H1 (cell line): ENCODE results near the gene HIBADH. TPM values are rescaled to one million over a fixed set of nuclear protein-coding genes. Genes with fewer than 3 reads are reported as not detected.

Experiments
- CTCF ChIA-PET: fragments of 300-600 bp; sonication (Branson Sonifier 250); formaldehyde crosslinking; loops from one replicate; lab custom pipeline; 2021; ENCODE audit not compliant: partially characterized antibody; lab: Charles Lee
- POLR2A ChIA-PET: fragments of 300-600 bp; sonication (Branson Sonifier 250); formaldehyde crosslinking; loops from one replicate; lab custom pipeline; 2021; ENCODE audit warnings: inconsistent platforms; ENCODE audit not compliant: partially characterized antibody; lab: Charles Lee
- DNase-seq, 2 experiments: peaks; one replicate each; pipeline versions ENCODE4 v3.0.0 to v3.0.0-alpha.2; 2010 to 2022; ENCODE audit warnings: low spot score in 2 of 2, low read depth in 1 of 2, mixed read lengths in 1 of 2
- FAIRE-seq: peaks from 2 replicates; lab custom pipeline; 2011; peaks lifted over from hg19 to GRCh38; lab: Jason Lieb, UNC
- H2AFZ ChIP-seq: 2 replicates; pipeline ENCODE4 v1.8.1; 2012; ENCODE audit warnings: low read length, inconsistent platforms
- H2AK5ac ChIP-seq: 2 replicates; pipeline ENCODE4 v1.6.1; 2013; ENCODE audit warnings: low read depth, low read length
- H2BK120ac ChIP-seq: replicated peaks from 2 replicates; pipeline ENCODE3; 2013; ENCODE audit warnings: low read depth, low read length, inconsistent platforms
- H2BK12ac ChIP-seq: 2 replicates; pipeline ENCODE4 v1.6.1; 2013; ENCODE audit warnings: low read depth, low read length
- H2BK15ac ChIP-seq: 2 replicates; pipeline ENCODE4 v1.6.1; 2013; ENCODE audit warnings: low read length
- H2BK20ac ChIP-seq: 2 replicates; pipeline ENCODE4 v1.6.1; 2013; ENCODE audit warnings: low read length
- H2BK5ac ChIP-seq: 2 replicates; pipeline ENCODE4 v1.6.1; 2013; ENCODE audit warnings: low read depth, low read length
- H3K14ac ChIP-seq: 2 replicates; pipeline ENCODE4 v1.6.1; 2013; ENCODE audit warnings: inconsistent platforms; ENCODE audit not compliant: insufficient read length
- H3K18ac ChIP-seq: 2 replicates; pipeline ENCODE4 v1.6.1; 2013; ENCODE audit warnings: low read length; ENCODE audit errors: extremely low read depth
- H3K23ac ChIP-seq: 2 replicates; pipeline ENCODE4 v1.6.1; 2013; ENCODE audit warnings: inconsistent platforms; ENCODE audit not compliant: insufficient read length
- H3K23me2 ChIP-seq: 2 replicates; pipeline ENCODE4 v1.6.1; 2013; ENCODE audit warnings: low read depth, low read length
- H3K27ac ChIP-seq: 2 replicates; pipeline ENCODE4 v1.6.1; 2011; ENCODE audit warnings: low read depth, low read length, inconsistent platforms
- H3K27me3 ChIP-seq, 4 experiments: replicated peaks in 1 of 4; 1 replicate in 1 of 4; 2 replicates in 3 of 4; pipeline versions ENCODE4 v1.6.1 to v1.8.1; 2011 to 2013; ENCODE audit warnings: low read length in 3 of 4, mild to moderate bottlenecking in 3 of 4, inconsistent platforms in 2 of 4, mixed read lengths in 2 of 4, moderate library complexity in 1 of 4; ENCODE audit not compliant: control insufficient read depth in 3 of 4, insufficient read depth in 3 of 4; ENCODE audit errors: extremely low read depth in 1 of 4
- H3K36me3 ChIP-seq, 4 experiments: 2 replicates each; pipeline versions ENCODE4 v1.6.1 to v1.8.1; 2011 to 2013; ENCODE audit warnings: mild to moderate bottlenecking in 4 of 4, low read length in 3 of 4, moderate library complexity in 2 of 4, control low read depth in 1 of 4, inconsistent platforms in 1 of 4; ENCODE audit not compliant: insufficient read depth in 4 of 4, control insufficient read depth in 2 of 4
- H3K4ac ChIP-seq: replicated peaks from 2 replicates; pipeline ENCODE3; 2013; ENCODE audit warnings: low read length, low read depth, mixed read lengths, inconsistent platforms; ENCODE audit not compliant: insufficient read length
- H3K4me1 ChIP-seq, 4 experiments: replicated peaks in 1 of 4; 1 replicate in 1 of 4; 2 replicates in 3 of 4; pipeline versions ENCODE4 v1.6.1 to v1.8.1; 2011 to 2013; ENCODE audit warnings: low read length in 3 of 4, inconsistent platforms in 2 of 4, mixed read lengths in 1 of 4; ENCODE audit not compliant: insufficient read depth in 4 of 4, control insufficient read depth in 3 of 4
- H3K4me2 ChIP-seq, 2 experiments: 2 replicates each; pipeline versions ENCODE4 v1.6.1 to v1.8.1; 2011 to 2013; ENCODE audit warnings: low read depth in 2 of 2, low read length in 2 of 2, control low read depth in 1 of 2, inconsistent platforms in 1 of 2, mild to moderate bottlenecking in 1 of 2; ENCODE audit not compliant: insufficient read depth in 1 of 2
- H3K4me3 ChIP-seq, 4 experiments: fragments of 200-600, 300-600 bp in 1 of 4; sonication (generic), shearing (Covaris generic), sonication (Bioruptor Twin) in 1 of 4; 2 replicates each; pipeline versions ENCODE4 v1.5.1 to v1.8.1; 2011 to 2016; ENCODE audit warnings: low read length in 4 of 4, low read depth in 3 of 4, control low read depth in 2 of 4, inconsistent platforms in 2 of 4, mild to moderate bottlenecking in 2 of 4, mixed read lengths in 1 of 4, moderate library complexity in 1 of 4; ENCODE audit not compliant: insufficient read depth in 2 of 4; ENCODE audit errors: extremely low read depth in 1 of 4
- H3K56ac ChIP-seq: replicated peaks from 2 replicates; pipeline ENCODE3; 2013; ENCODE audit warnings: low read depth, mild to moderate bottlenecking, mixed read lengths, low read length, inconsistent platforms; ENCODE audit not compliant: insufficient read length
- H3K79me1 ChIP-seq: 2 replicates; pipeline ENCODE4 v1.6.1; 2013; ENCODE audit warnings: low read depth, low read length, control low read depth
- H3K79me2 ChIP-seq, 2 experiments: 2 replicates each; pipeline versions ENCODE4 v1.6.1 to v1.8.1; 2012 to 2013; ENCODE audit warnings: low read length in 2 of 2, mild to moderate bottlenecking in 2 of 2, inconsistent platforms in 1 of 2; ENCODE audit not compliant: insufficient read depth in 2 of 2, control insufficient read depth in 1 of 2
- H3K9ac ChIP-seq, 4 experiments: replicated peaks in 1 of 4; 1 replicate in 1 of 4; 2 replicates in 3 of 4; pipeline versions ENCODE4 v1.6.1 to v1.8.1; 2011 to 2013; ENCODE audit warnings: low read depth in 3 of 4, low read length in 3 of 4, control low read depth in 2 of 4, mild to moderate bottlenecking in 2 of 4, moderate library complexity in 2 of 4, inconsistent platforms in 1 of 4; ENCODE audit errors: extremely low read depth in 1 of 4
- H3K9me3 ChIP-seq, 2 experiments: 2 replicates each; pipeline versions ENCODE4 v1.6.1 to v1.8.1; 2012 to 2013; ENCODE audit warnings: mild to moderate bottlenecking in 2 of 2, moderate library complexity in 2 of 2, control low read depth in 1 of 2, inconsistent platforms in 1 of 2, low read depth in 1 of 2, low read length in 1 of 2, mixed read lengths in 1 of 2; ENCODE audit not compliant: insufficient read depth in 2 of 2
- H4K20me1 ChIP-seq, 2 experiments: replicated peaks in 1 of 2; 2 replicates each; pipeline versions ENCODE3 to v1.8.1; 2011 to 2013; ENCODE audit warnings: inconsistent platforms in 2 of 2, low read length in 2 of 2, mild to moderate bottlenecking in 1 of 2; ENCODE audit not compliant: insufficient read depth in 2 of 2, control insufficient read depth in 1 of 2
- H4K5ac ChIP-seq: 2 replicates; pipeline ENCODE4 v1.6.1; 2013; ENCODE audit warnings: low read length, low read depth, mixed read lengths, inconsistent platforms; ENCODE audit not compliant: insufficient read length
- H4K8ac ChIP-seq: 2 replicates; pipeline ENCODE4 v1.8.0; 2013; ENCODE audit warnings: mild to moderate bottlenecking, moderate library complexity, low read length, inconsistent platforms; ENCODE audit not compliant: insufficient read depth; ENCODE audit errors: extremely low read depth
- H4K91ac ChIP-seq: replicated peaks from 2 replicates; pipeline ENCODE3; 2013; ENCODE audit warnings: low read length, mixed read lengths, inconsistent platforms; ENCODE audit not compliant: insufficient read length
- GTF2F1 ChIP-seq: IDR thresholded peaks from 2 replicates; pipeline ENCODE4 v1.6.1; 2012; ENCODE audit warnings: low read depth, low read length, improper control_type of control experiment, borderline replicate concordance
- WGBS, 2 experiments: shearing (Covaris generic) in 1 of 2; methylation state at CpG; one replicate each; pipeline versions ENCODE4 v1.1.6 to v1.1.7; 2013 to 2015; ENCODE audit warnings: low lambda C conversion rate in 2 of 2, mixed read lengths in 2 of 2, inconsistent platforms in 1 of 2, low coverage in 1 of 2, missing lambda C conversion rate in 1 of 2; ENCODE audit not compliant: insufficient replicate concordance in 2 of 2, insufficient coverage in 1 of 2, insufficient read length in 1 of 2; ENCODE audit errors: extremely low coverage in 1 of 2, missing lambda C conversion rate in 1 of 2; 5-methylcytosine and 5-hydroxymethylcytosine counted together
- polyA plus RNA-seq, 7 experiments: library from polyadenylated mRNA; depleted of rRNA in 3 of 7; stranded (reverse) in 5 of 7; unstranded in 2 of 7; fragments of >200 nt in 5 of 7; fragments of 200-250 nt in 2 of 7; gene quantifications; 1 replicate in 5 of 7; 2 replicates in 1 of 7; 4 replicates in 1 of 7; pipeline versions ENCODE4 v1.2.1 to v1.2.3, GENCODE V29; 2011 to 2013; ENCODE audit warnings: missing spikeins in 2 of 7, mixed read lengths in 2 of 7
- total RNA-seq: library from RNA; stranded (reverse); fragmentation: NEBNext Ultra II Directional; extraction: Animal tissue kit (Norgen Biotek cat#: 25700); gene quantifications from 2 replicates; pipeline ENCODE4 v1.2.1, GENCODE V29; 2021
- TF ChIP-seq, protein P1 (sequence below): IDR thresholded peaks from 2 replicates; pipeline ENCODE4 v1.6.1; 2011; ENCODE audit warnings: low read length, improper control_type of control experiment

HIBADH gene
- total and polyA plus RNA-seq, 2 of the 8 experiments (the other 6 are each of a cell fraction or from before 2014, with no cell fraction given), result 30.1 to 39.5 TPM

DNA sequence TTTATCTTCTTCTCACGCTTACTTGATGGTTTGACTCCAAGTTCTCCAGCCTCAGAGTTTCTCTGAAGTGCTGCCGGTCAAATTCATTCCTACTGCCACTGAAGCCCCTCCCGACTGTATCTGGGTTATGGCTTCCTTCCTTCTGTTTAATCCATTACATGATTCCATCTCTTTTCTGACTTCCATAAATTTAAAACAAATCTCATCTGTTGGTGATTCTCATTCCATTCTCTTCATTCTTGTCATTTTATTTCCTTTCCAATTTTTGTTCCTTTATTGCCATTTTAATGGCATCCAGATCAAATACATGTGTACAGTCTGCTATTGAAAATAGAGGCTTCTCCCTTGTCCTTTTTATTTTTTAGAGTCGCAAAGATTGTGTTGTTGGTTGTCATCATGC, 25.4 kb upstream of the HIBADH start:
- H3K27me3 ChIP-seq, result no peaks in the 10 kb centered on the region
- no peak overlapping the region for H2BK120ac ChIP-seq
- no peak for TF ChIP-seq GTF2F1
- TF ChIP-seq, protein P1, sequence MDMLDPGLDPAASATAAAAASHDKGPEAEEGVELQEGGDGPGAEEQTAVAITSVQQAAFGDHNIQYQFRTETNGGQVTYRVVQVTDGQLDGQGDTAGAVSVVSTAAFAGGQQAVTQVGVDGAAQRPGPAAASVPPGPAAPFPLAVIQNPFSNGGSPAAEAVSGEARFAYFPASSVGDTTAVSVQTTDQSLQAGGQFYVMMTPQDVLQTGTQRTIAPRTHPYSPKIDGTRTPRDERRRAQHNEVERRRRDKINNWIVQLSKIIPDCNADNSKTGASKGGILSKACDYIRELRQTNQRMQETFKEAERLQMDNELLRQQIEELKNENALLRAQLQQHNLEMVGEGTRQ, result no peak
- no peak overlapping the region for H3K4me2 ChIP-seq
- 79% methylated on average over 4 of the region's 4 CpGs; no CpG with 5 or more reads in 1 of the 2 experiments for WGBS, 2 experiments
- H2BK20ac ChIP-seq, result no peak overlapping the region
- H2BK12ac ChIP-seq, result no peak overlapping the region
- H3K79me1 ChIP-seq, result no peaks in the 10 kb centered on the region
- FAIRE-seq, result no peak
- H4K8ac ChIP-seq, result no peak overlapping the region
- no peak overlapping the region for H2BK15ac ChIP-seq
- H4K5ac ChIP-seq, result no peak overlapping the region
- no peak overlapping the region for H2BK5ac ChIP-seq
- no peak overlapping the region for H3K18ac ChIP-seq
- H4K91ac ChIP-seq, result no peak overlapping the region
- H3K14ac ChIP-seq, result no peak overlapping the region
- H3K9me3 ChIP-seq, result no peaks in the 10 kb centered on the region
- CTCF ChIA-PET, result interaction anchor here (3.4 kb wide), 1 partner anchor 87 kb away, joined by 9 read pairs; no protein-coding TSS in a partner anchor
- H3K27ac ChIP-seq, result no peak overlapping the region
- no peak overlapping the region for H2AFZ ChIP-seq
- POLR2A ChIA-PET, result no interaction called here
- H2AK5ac ChIP-seq, result no peak overlapping the region
- no peak overlapping the region for H3K56ac ChIP-seq
- H3K4ac ChIP-seq, result no peak overlapping the region
- no peak overlapping the region for H3K9ac ChIP-seq
- no peaks in the 10 kb centered on the region for H4K20me1 ChIP-seq
- H3K79me2 ChIP-seq, result no peaks in the 10 kb centered on the region
- no peaks in the 10 kb centered on the region for H3K23me2 ChIP-seq
- H3K36me3 ChIP-seq, result no peaks in the 10 kb centered on the region
- H3K23ac ChIP-seq, result no peak overlapping the region
- DNase-seq, result no peak
- no peak overlapping the region for H3K4me3 ChIP-seq
- peaks cover 0 to 3% (median 0%) of the 10 kb centered on the region in 4 experiments; a peak in 2 of 7 replicates for H3K4me1 ChIP-seq
